ENCODE measurements around the gene MTUS2.

The MTUS2 gene

DNA sequence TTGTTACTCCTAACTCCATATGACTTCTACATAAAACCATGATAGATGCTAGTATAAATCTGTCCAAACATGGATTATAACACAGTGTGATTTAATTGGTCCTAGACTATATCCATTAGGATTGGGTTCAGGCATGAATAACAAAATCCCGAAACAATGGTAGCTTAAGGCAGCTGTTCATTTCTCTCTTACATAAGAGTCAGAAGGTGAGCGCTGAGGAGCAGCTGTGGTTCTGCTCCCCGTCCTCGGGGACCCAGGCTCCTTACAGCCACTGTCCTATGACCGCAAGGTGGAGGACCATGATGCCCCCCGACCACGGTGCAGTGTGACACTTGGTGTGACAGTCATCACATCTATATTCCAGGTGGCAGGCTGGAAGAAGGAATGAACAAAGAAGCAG lies 629.6 kb downstream of the MTUS2 start:
- Histone ChIP-seq H3K4me3 (ENCODE audit: low read depth in 1 of 2, low read length in 1 of 2) (no peak overlapping the region), H3K4me1 (ENCODE audit: control insufficient read depth in 1 of 2, insufficient read depth in 1 of 2, low read depth in 1 of 2, low read length in 1 of 2) (no peaks in the 10 kb centered on the region), H3K36me3 (no peaks in the 10 kb centered on the region), H3K27ac (no peak overlapping the region), H3K9me3 (no peaks in the 10 kb centered on the region), H3K27me3 (no peaks in the 10 kb centered on the region)
- TF ChIP-seq, protein P1, sequence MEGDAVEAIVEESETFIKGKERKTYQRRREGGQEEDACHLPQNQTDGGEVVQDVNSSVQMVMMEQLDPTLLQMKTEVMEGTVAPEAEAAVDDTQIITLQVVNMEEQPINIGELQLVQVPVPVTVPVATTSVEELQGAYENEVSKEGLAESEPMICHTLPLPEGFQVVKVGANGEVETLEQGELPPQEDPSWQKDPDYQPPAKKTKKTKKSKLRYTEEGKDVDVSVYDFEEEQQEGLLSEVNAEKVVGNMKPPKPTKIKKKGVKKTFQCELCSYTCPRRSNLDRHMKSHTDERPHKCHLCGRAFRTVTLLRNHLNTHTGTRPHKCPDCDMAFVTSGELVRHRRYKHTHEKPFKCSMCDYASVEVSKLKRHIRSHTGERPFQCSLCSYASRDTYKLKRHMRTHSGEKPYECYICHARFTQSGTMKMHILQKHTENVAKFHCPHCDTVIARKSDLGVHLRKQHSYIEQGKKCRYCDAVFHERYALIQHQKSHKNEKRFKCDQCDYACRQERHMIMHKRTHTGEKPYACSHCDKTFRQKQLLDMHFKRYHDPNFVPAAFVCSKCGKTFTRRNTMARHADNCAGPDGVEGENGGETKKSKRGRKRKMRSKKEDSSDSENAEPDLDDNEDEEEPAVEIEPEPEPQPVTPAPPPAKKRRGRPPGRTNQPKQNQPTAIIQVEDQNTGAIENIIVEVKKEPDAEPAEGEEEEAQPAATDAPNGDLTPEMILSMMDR (IDR thresholded peaks at IDR 0.05), result no peak

- no peaks in the 10 kb centered on the region for H3K36me3 ChIP-seq
- no peaks in the 10 kb centered on the region for H3K9me3 ChIP-seq
- H3K4me1 ChIP-seq (ENCODE audit: control insufficient read depth in 1 of 2, insufficient read depth in 1 of 2, low read depth in 1 of 2, low read length in 1 of 2), result no peaks in the 10 kb centered on the region
- no peak overlapping the region for H3K27ac ChIP-seq
- H3K4me3 ChIP-seq (ENCODE audit: low read depth in 1 of 2, low read length in 1 of 2), result no peak overlapping the region
- TF ChIP-seq, protein P1 (IDR thresholded peaks at IDR 0.05), result no peak
- no peaks in the 10 kb centered on the region for H3K27me3 ChIP-seq
These were observed 631.8 kb downstream of the MTUS2 start for GRCh38 chr13:29451976-29452375.

DNA sequence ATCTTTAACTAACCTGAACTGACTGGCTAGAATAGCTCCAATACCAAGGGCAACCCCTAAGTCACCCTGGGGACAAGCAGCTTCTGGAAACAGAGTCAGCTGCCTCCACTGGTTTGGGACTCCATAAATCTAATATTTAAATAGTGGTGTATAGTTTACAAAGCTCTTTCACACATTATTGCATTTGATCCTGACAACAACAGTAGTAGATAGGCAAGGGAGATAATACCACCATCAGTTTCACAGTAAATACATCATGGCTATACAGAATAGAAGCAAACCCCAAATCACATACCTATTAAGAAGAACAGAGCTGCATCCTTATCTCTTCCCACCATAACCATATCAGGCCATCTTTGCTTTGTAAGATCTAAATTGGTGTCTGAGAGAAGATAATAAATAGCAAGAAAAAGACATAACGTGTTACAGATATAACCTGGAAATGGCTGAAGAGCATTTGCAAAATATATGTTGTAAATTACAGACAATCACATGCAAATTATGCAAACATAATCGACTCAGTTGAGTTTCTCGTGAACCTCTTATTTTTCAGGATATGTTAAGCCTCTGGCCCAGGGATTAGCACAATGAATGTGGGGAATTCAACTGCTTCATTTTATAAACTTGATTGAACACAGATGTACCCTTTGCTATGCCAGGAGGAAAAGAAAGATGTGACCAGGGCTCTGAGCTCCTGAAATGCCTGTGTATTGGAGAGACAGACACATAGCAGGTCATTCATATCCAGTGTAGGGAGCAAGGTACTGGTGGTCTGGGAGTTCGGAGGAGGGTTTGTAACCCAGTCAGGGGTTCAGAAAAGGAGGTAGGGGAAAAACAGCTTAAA lies 632.9 kb downstream of the MTUS2 start:
- Histone ChIP-seq H3K9me3 (no peaks in the 10 kb centered on the region), H3K27ac (no peak overlapping the region), H3K36me3 (no peaks in the 10 kb centered on the region), H3K27me3 (no peaks in the 10 kb centered on the region), H3K4me1 (ENCODE audit: control insufficient read depth in 1 of 2, insufficient read depth in 1 of 2, low read depth in 1 of 2, low read length in 1 of 2) (no peaks in the 10 kb centered on the region), H3K4me3 (ENCODE audit: low read depth in 1 of 2, low read length in 1 of 2) (no peak overlapping the region)
- TF ChIP-seq, protein P1 (IDR thresholded peaks at IDR 0.05), result no peak

DNA sequence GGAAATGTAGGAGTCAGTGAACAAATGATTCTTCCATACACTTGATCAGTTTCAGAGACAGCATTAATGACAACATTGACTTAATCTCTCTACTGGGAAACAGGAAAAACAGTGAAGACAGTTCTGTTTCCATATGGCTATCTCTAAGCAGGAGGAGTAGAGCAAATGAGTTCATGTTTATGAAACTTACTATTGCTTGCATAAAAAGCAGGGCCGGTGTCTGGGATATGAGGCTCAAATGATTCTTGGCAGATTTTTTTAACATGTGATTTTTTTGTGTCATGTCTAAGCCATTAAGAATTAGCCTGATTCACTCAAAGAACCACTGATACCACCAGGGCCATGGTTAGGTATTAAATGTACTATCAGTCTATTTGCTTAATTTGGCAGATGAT lies 633.5 kb downstream of the MTUS2 start:
- Histone ChIP-seq H3K4me1 (ENCODE audit: control insufficient read depth in 1 of 2, insufficient read depth in 1 of 2, low read depth in 1 of 2, low read length in 1 of 2) (no peaks in the 10 kb centered on the region), H3K9me3 (no peaks in the 10 kb centered on the region), H3K27me3 (no peaks in the 10 kb centered on the region), H3K4me3 (ENCODE audit: low read depth in 1 of 2, low read length in 1 of 2) (no peak overlapping the region), H3K27ac (no peak overlapping the region), H3K36me3 (no peaks in the 10 kb centered on the region)
- TF ChIP-seq, protein P1 (IDR thresholded peaks at IDR 0.05), result no peak

DNA sequence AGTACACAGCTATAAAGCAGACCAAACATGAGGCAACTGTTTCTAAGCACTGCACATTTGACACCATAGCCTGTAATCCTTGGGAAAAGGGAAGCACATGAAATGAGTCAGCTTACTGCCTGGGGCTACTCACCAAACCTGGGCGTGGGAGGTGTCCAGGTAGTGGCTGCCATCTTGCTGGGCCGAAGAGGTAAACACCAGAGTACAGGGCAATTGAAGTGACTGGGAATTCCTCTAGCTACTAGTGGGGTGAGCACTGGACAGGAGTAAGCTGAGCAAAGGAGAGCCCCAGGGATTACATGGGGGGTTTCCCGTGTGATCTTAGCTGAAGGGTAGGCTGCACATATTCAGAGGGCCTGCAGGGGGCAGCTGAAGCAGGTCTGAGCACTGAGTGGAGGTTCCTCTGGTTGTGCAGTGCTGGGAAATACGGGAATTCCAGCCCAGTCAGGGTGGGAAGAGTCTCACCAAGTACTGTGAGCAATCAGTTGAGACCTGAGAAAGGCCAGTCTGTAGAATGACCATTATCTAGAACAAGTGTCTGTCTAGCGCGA lies 634.9 kb downstream of the MTUS2 start:
- no peaks in the 10 kb centered on the region for H3K4me1 ChIP-seq (ENCODE audit: control insufficient read depth in 1 of 2, insufficient read depth in 1 of 2, low read depth in 1 of 2, low read length in 1 of 2)
- no peaks in the 10 kb centered on the region for H3K36me3 ChIP-seq
- TF ChIP-seq, protein P1 (IDR thresholded peaks at IDR 0.05), result no peak
- no peaks in the 10 kb centered on the region for H3K27me3 ChIP-seq
- H3K27ac ChIP-seq, result no peak overlapping the region
- no peak overlapping the region for H3K4me3 ChIP-seq (ENCODE audit: low read depth in 1 of 2, low read length in 1 of 2)
- no peaks in the 10 kb centered on the region for H3K9me3 ChIP-seq
